Kidney capillary endothelial cell (primary cell): ENCODE data around the gene AGO1.
"Not testable (repeated sequence)": the region's sequence is repeated elsewhere in the genome, so short reads cannot be mapped to it uniquely, and the experiment has no call there.

Experiments used
- DNase-seq: peaks from one replicate; pipeline ENCODE4 v3.0.0-alpha.2; 2018; ENCODE audit warnings: low spot score

AGO1 gene

GRCh38 chr1:35915693-35916092 is 32.7 kb downstream of the AGO1 start:
- DNase-seq: no peak

GRCh38 chr1:35923791-35924221 is 40.8 kb downstream of the AGO1 start:
- no peak for DNase-seq

GRCh38 chr1:35924838-35925237 is 41.8 kb downstream of the AGO1 start:
- no peak for DNase-seq

GRCh38 chr1:35925741-35926140 is 42.7 kb downstream of the AGO1 start:
- no peak for DNase-seq

- no peak for DNase-seq
Measured at GRCh38 chr1:35927472-35927871, 44.5 kb downstream of the AGO1 start.

- no peak for DNase-seq
Measured at GRCh38 chr1:35929730-35930592, 47.0 kb downstream of the AGO1 start.

- peak; percentile 76 for DNase-seq
Measured at GRCh38 chr1:35930593-35931445, 47.8 kb downstream of the AGO1 start, which contains the start of gene AGO3. Gene AGO3, plus strand, starts transcription at chr1:35931105. Its CDS starts 322 bp downstream, at chr1:35931427.

- peak; percentile 25 for DNase-seq
Measured at GRCh38 chr1:35931446-35932157, 48.6 kb downstream of the AGO1 start.

- DNase-seq: no peak
Measured at GRCh38 chr1:35932158-35932636, 49.2 kb downstream of the AGO1 start.

GRCh38 chr1:35932941-35933340 is 49.9 kb downstream of the AGO1 start:
- no peak for DNase-seq

GRCh38 chr1:35935442-35936388 is 52.7 kb downstream of the AGO1 start:
- DNase-seq: no peak

GRCh38 chr1:35936838-35937237 is 53.8 kb downstream of the AGO1 start:
- no peak for DNase-seq

- DNase-seq: no peak
Measured at GRCh38 chr1:35939484-35939883, 56.5 kb downstream of the AGO1 start.

GRCh38 chr1:35945327-35945726 is 62.3 kb downstream of the AGO1 start:
- no peak for DNase-seq

- no peak for DNase-seq
Measured at GRCh38 chr1:35947547-35947946, 64.5 kb downstream of the AGO1 start.

GRCh38 chr1:35958558-35958957 is 75.5 kb downstream of the AGO1 start:
- no peak for DNase-seq

GRCh38 chr1:35959304-35959703 is 76.3 kb downstream of the AGO1 start:
- no peak for DNase-seq

GRCh38 chr1:35962952-35963351 is 79.9 kb downstream of the AGO1 start:
- no peak for DNase-seq

- DNase-seq: not testable (repeated sequence)
Measured at GRCh38 chr1:35964277-35964676, 81.3 kb downstream of the AGO1 start.

- no peak for DNase-seq
Measured at GRCh38 chr1:35968396-35968795, 85.4 kb downstream of the AGO1 start.

GRCh38 chr1:35971601-35972000 is 88.6 kb downstream of the AGO1 start:
- DNase-seq: no peak
